Endodermal cell (in vitro differentiated cells): Measurements from ENCODE around the gene FSHB. TPM values are rescaled to one million over a fixed set of nuclear protein-coding genes. Genes with fewer than 3 reads are reported as not detected.
"Not testable (repeated sequence)": the region's sequence is repeated elsewhere in the genome, so short reads cannot be mapped to it uniquely, and the experiment has no call there.

Experiments
- DNase-seq: peaks from one replicate; pipeline ENCODE4 v3.0.0-alpha.2; 2017
- H3K27ac ChIP-seq: 2 replicates; pipeline ENCODE4 v1.5.1; 2013; ENCODE audit warnings: mild to moderate bottlenecking, low read depth, low read length, moderate library complexity
- H3K27me3 ChIP-seq: 2 replicates; pipeline ENCODE4 v1.6.1; 2013; ENCODE audit warnings: mild to moderate bottlenecking, low read length, moderate library complexity; ENCODE audit not compliant: insufficient read depth, control insufficient read depth, poor library complexity, severe bottlenecking
- H3K36me3 ChIP-seq: 2 replicates; pipeline ENCODE4 v1.7.0; 2013; ENCODE audit warnings: mild to moderate bottlenecking, low read length, moderate library complexity; ENCODE audit not compliant: control insufficient read depth, insufficient read depth
- H3K4me1 ChIP-seq: one replicate; pipeline ENCODE4 v1.7.0; 2013; ENCODE audit warnings: low read length; ENCODE audit not compliant: control insufficient read depth, insufficient read depth
- H3K4me3 ChIP-seq: 2 replicates; pipeline ENCODE4 v1.5.1; 2013; ENCODE audit warnings: mild to moderate bottlenecking, low read length, moderate library complexity
- H3K9ac ChIP-seq: 2 replicates; pipeline ENCODE4 v1.6.1; 2013; ENCODE audit warnings: mild to moderate bottlenecking, low read length, moderate library complexity; ENCODE audit not compliant: poor library complexity, severe bottlenecking; ENCODE audit errors: extremely low read depth
- H3K9me3 ChIP-seq: 2 replicates; pipeline ENCODE4 v1.6.1; 2013; ENCODE audit warnings: mild to moderate bottlenecking, low read length, moderate library complexity; ENCODE audit not compliant: control insufficient read depth
- H3K27ac Mint-ChIP-seq: 2 replicates; pipeline ENCODE4 v1.8.0; 2020; ENCODE audit warnings: mixed read lengths
- H3K27me3 Mint-ChIP-seq: 2 replicates; pipeline ENCODE4 v1.8.0; 2021; ENCODE audit warnings: mild to moderate bottlenecking, mixed read lengths; ENCODE audit not compliant: insufficient read depth
- H3K36me3 Mint-ChIP-seq: 2 replicates; pipeline ENCODE4 v1.8.0; 2020; ENCODE audit warnings: low read depth, mixed read lengths
- H3K4me1 Mint-ChIP-seq: 2 replicates; pipeline ENCODE4 v1.8.0; 2020; ENCODE audit warnings: mixed read lengths
- H3K4me3 Mint-ChIP-seq: 2 replicates; pipeline ENCODE4 v1.8.0; 2020; ENCODE audit warnings: mild to moderate bottlenecking, moderate library complexity, mixed read lengths
- H3K9me3 Mint-ChIP-seq: 2 replicates; pipeline ENCODE4 v1.8.0; 2020; ENCODE audit warnings: mild to moderate bottlenecking, mixed read lengths
- CTCF ChIP-seq: fragments of 200-600 bp; sonication (generic); conservative IDR thresholded peaks from 2 replicates; pipeline ENCODE4 v1.5.0; 2021; ENCODE audit warnings: antibody characterized with exemption, mild to moderate bottlenecking
- WGBS, 2 experiments: methylation state at CpG; one replicate each; pipeline versions ENCODE4 v1.1.5 to v1.1.7; 2013; ENCODE audit warnings: missing lambda C conversion rate in 2 of 2, mixed read lengths in 1 of 2; ENCODE audit not compliant: insufficient coverage in 1 of 2, insufficient read length in 1 of 2; 5-methylcytosine and 5-hydroxymethylcytosine counted together
- total RNA-seq, 2 donors: library from RNA; stranded (reverse); fragmentation: NEBNext Ultra II Directional in 1 of 2; extraction: Animal tissue kit (Norgen Biotek cat#: 25700) in 1 of 2; gene quantifications; 2 replicates in 1 of 2; 3 replicates in 1 of 2; pipeline ENCODE4 v1.2.1, GENCODE V29; 2021

FSHB gene
- total RNA-seq, 2 donors from 2014 or later = not detected

- TF ChIP-seq CTCF = no peak
- Histone ChIP-seq H3K27ac (no peak overlapping the region), H3K4me1 (no peaks in the 10 kb centered on the region), H3K4me3 (no peak overlapping the region), H3K27me3 (peaks cover 1% of the 10 kb centered on the region), H3K9ac (no peak overlapping the region), H3K36me3 (no peaks in the 10 kb centered on the region), H3K9me3 (no peaks in the 10 kb centered on the region)
- Mint-ChIP-seq H3K27ac (no peak overlapping the region), H3K4me1 (no peaks in the 10 kb centered on the region), H3K27me3 (peaks cover 35% of the 10 kb centered on the region), H3K36me3 (no peaks in the 10 kb centered on the region), H3K4me3 (no peak overlapping the region), H3K9me3 (peaks cover 10% of the 10 kb centered on the region)
- WGBS, 2 experiments = 79% methylated on average over 1 of the region's 1 CpG; no CpG with 5 or more reads in 1 of the 2 experiments
- no peak for DNase-seq
These were observed 31.0 kb downstream of the FSHB start for GRCh38 chr11:30261821-30262220.

GRCh38 chr11:30268638-30269037 lies 37.8 kb downstream of the FSHB start:
- H3K4me3 ChIP-seq, H3K9ac ChIP-seq, H3K27ac Mint-ChIP-seq, H3K27ac ChIP-seq, H3K4me1 Mint-ChIP-seq, H3K36me3 Mint-ChIP-seq, H3K27me3 Mint-ChIP-seq, H3K4me1 ChIP-seq, H3K9me3 ChIP-seq, H3K36me3 ChIP-seq, DNase-seq, H3K27me3 ChIP-seq, H3K4me3 Mint-ChIP-seq: not testable (repeated sequence)
- WGBS, 2 experiments = 87 to 99% methylated on average over 3 to 9 of the region's 9 CpGs
- H3K9me3 Mint-ChIP-seq = peaks cover 26% of the 10 kb centered on the region

GRCh38 chr11:30270671-30271070 lies 39.9 kb downstream of the FSHB start:
- Mint-ChIP-seq H3K27me3 (peaks cover 5% of the 10 kb centered on the region), H3K9me3 (peaks cover 17% of the 10 kb centered on the region), H3K4me1 (no peaks in the 10 kb centered on the region), H3K4me3 (no peak overlapping the region), H3K36me3 (no peaks in the 10 kb centered on the region), H3K27ac (no peak overlapping the region)
- H3K27me3 ChIP-seq = peaks cover 8% of the 10 kb centered on the region
- no peak overlapping the region for H3K27ac ChIP-seq
- no peaks in the 10 kb centered on the region for H3K9me3 ChIP-seq
- H3K4me3 ChIP-seq = no peak overlapping the region
- no peak for DNase-seq
- no peak overlapping the region for H3K9ac ChIP-seq
- no peaks in the 10 kb centered on the region for H3K4me1 ChIP-seq
- H3K36me3 ChIP-seq = no peaks in the 10 kb centered on the region
- no peak for TF ChIP-seq CTCF

- no peaks in the 10 kb centered on the region for H3K4me1 ChIP-seq
These were observed 46.4 kb downstream of the FSHB start for GRCh38 chr11:30277176-30277575.

More at GRCh38 chr11:30277176-30277575, 46.4 kb downstream of the FSHB start:
- no peak overlapping the region for H3K4me3 Mint-ChIP-seq
- H3K9ac ChIP-seq = no peak overlapping the region
- no peaks in the 10 kb centered on the region for H3K9me3 ChIP-seq
- no peaks in the 10 kb centered on the region for H3K9me3 Mint-ChIP-seq
- TF ChIP-seq CTCF = no peak
- peaks cover 13% of the 10 kb centered on the region for H3K27me3 Mint-ChIP-seq
- peaks cover 8% of the 10 kb centered on the region for H3K27me3 ChIP-seq
- no peak overlapping the region for H3K27ac Mint-ChIP-seq
- H3K4me1 Mint-ChIP-seq = no peaks in the 10 kb centered on the region
- H3K27ac ChIP-seq = no peak overlapping the region
- DNase-seq = no peak
- H3K36me3 ChIP-seq = no peaks in the 10 kb centered on the region
- H3K4me3 ChIP-seq = no peak overlapping the region
- no peaks in the 10 kb centered on the region for H3K36me3 Mint-ChIP-seq
